Left kidney (tissue), 8 donors: ENCODE measurements around the gene DUS1L. TPM values are rescaled to one million over a fixed set of nuclear protein-coding genes. Genes with fewer than 3 reads are reported as not detected.
A peak's percentile ranks its signal among the peaks of the same experiment; 100 is the strongest.

Experiments
- DNase-seq: peaks from one replicate; pipeline ENCODE4 v3.0.0-alpha.2; 2013
- long read RNA-seq, 8 donors: transcript quantifications; one replicate each; lab custom pipeline, GENCODE V29; 2026
- polyA plus RNA-seq: library from polyadenylated mRNA; unstranded; fragments of 120-200 nt; gene quantifications from one replicate; pipeline ENCODE4 v1.2.1, GENCODE V29; 2013; ENCODE audit not compliant: insufficient read length

Gene DUS1L
- 74.1 TPM for polyA plus RNA-seq
- long read RNA-seq, donor 1, transcript DUS1L-201 (14 exons, 2,068 nt) = major isoform, 10 of 18 reads
- long read RNA-seq, donor 1, partial matches to known transcripts = 0 of 18 reads
- long read RNA-seq, donor 1, other reads (novel, unspliced or antisense) = 7 of 18 reads
- long read RNA-seq, donor 2, transcript DUS1L-201 (14 exons, 2,068 nt) = major isoform, 5 of 21 reads
- long read RNA-seq, donor 2, partial matches to known transcripts = 7 of 21 reads
- long read RNA-seq, donor 2, other reads (novel, unspliced or antisense) = 7 of 21 reads
- long read RNA-seq, donor 3, transcript DUS1L-201 (14 exons, 2,068 nt) = major isoform, 17 of 35 reads
- long read RNA-seq, donor 3, partial matches to known transcripts = 11 of 35 reads
- long read RNA-seq, donor 3, other reads (novel, unspliced or antisense) = 5 of 35 reads
- long read RNA-seq, donor 4, partial matches to known transcripts = 0 of 2 reads
- long read RNA-seq, donor 4, other reads (novel, unspliced or antisense) = 0 of 2 reads
- long read RNA-seq, donor 5, transcript DUS1L-201 (14 exons, 2,068 nt) = major isoform, 20 of 41 reads
- long read RNA-seq, donor 5, partial matches to known transcripts = 7 of 41 reads
- long read RNA-seq, donor 5, other reads (novel, unspliced or antisense) = 10 of 41 reads
- long read RNA-seq, donor 6, transcript DUS1L-201 (14 exons, 2,068 nt) = major isoform, 14 of 32 reads
- long read RNA-seq, donor 6, partial matches to known transcripts = 5 of 32 reads
- long read RNA-seq, donor 6, other reads (novel, unspliced or antisense) = 11 of 32 reads
- long read RNA-seq, donor 7, transcript DUS1L-201 (14 exons, 2,068 nt) = major isoform, 8 of 22 reads
- long read RNA-seq, donor 7, partial matches to known transcripts = 10 of 22 reads
- long read RNA-seq, donor 7, other reads (novel, unspliced or antisense) = 0 of 22 reads
- long read RNA-seq, donor 8, transcript DUS1L-201 (14 exons, 2,068 nt) = major isoform, 7 of 8 reads
- long read RNA-seq, donor 8, partial matches to known transcripts = 0 of 8 reads
- long read RNA-seq, donor 8, other reads (novel, unspliced or antisense) = 0 of 8 reads

DNA sequence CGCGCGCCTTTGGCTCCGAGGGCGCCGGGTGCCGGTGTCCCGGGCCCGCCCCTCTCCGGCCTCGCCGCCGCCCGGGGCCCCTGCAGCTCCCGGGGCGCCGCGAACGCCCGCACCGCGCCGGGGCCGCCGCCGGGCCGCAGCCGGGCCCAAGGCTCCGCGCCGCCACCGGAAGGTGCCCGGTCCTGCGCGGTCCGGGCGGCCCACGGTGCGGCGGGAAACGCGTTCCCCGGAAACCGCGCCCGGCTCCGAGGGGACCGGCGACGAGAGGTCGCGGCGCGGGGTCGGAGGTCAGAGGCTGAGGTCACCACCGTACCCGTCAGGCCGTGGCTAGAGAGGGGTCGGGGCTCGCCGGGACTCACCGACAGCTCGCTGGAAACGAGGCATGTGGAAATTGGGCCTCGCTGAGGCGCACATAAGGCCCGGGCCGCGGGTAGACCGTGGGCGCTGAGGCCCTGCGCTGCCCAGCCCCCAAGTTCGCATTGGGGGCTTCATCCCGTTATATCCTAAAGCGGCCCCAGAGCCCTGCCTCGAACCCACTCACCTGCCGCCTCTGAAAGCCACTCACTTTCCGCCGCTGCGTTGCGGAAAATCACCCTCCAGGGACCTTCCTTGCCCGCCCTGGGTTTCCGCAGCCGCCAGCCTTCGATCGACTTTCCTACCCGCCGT, at the start of gene DUS1L:
Gene DUS1L, minus strand, starts transcription at position 167 of the 666 bp plus-strand sequence. CDS start 745 bp downstream, outside the sequence.
- DNase-seq = peak; percentile 46

DNA sequence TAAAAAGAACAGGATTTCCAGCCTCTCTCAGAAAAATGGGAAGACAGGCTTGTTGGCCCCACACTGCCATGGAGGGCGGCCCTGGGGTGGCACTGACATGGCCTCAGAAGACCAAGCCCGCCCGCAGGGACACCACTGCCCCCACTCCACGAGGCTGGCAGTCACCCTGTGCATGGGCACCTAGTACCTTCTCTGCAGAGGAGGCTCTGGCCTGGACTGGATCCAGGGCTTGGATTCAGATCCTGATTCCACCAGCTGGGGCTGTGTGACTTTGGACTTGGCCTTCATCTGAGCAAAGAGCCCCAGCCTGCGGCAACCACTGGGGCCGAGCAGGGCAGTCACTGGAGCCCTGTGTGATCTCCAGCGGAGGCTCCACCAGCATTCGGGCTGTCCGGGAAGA, 49.3 kb upstream of the DUS1L start:
- no peak for DNase-seq

DNA sequence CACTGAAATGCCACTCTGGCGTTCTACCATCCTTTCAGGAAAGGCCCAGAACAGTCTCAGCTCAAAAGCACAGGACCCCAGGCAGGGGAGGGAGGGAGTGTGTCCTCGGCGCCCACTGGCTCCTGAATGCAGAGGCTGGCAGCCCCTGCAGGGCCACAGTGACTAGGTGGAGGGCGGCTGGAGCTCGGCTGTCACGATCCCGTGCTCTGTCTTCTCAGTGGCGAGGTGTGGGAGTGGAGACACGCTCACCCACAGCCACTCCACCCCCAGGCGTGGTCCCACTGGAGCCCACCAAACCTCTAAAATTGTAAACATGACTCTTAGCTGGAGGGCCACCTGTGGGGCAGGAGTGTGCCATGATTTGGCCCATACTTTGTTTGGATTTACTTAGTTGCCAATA, 48.8 kb upstream of the DUS1L start:
- DNase-seq = no peak

DNA sequence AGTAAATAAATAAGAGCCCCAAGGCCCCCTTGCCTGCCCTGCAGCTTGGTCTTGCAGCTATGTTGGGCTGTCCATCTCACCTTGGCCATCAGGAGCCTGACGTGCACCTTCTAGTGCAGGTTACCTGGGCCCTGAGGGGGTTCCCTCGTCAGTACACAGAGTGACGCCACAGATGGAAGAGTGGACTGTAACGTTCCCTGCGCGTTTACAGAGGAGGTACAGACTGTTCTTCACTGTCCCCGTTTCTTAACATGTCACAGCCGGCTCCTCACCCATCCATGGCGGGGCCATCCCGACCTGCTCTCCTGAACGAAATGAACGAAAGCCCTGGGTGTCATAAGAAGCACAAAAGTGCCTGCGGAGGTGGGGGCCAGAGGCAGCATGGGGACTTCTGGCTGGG, 48.3 kb upstream of the DUS1L start:
- no peak for DNase-seq

DNA sequence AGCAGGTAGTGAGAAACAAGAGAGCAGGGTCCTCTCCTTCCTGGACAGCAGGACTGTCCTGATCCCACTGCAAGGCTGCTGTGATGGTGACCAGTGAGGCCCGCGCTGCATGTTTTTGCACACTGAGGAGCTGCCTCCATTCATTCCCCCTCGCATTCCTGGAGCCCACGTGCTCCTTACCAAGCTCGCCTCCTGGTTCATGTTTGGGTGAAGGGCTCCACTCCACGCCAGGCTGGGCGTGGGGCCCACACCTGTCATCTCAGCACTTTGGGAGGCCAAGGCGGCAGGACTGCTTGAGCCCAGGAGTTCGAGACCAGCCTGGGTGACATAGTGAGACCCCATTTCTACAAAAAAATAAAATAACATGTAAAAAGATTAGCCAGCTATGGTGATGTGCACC, 47.8 kb upstream of the DUS1L start:
- no peak for DNase-seq

DNA sequence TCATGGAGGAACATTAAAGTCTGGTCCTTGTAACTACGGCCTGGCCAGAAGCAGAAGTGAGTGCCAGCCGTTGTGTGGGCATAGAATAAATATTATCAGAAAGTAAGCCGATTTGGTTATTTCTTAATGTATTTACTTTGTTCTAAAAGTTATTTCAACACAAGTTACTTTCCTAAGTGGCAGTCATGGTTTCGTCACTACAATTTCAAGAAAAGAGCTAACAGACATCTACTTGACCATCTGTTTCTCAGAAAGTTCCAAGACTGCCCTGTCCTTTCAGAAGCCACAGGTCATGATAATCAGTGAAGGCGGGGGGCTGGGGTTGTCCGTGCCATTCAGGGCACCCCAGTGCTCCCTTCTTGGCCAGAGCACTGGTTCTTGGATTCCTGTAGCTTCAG, 47.3 kb upstream of the DUS1L start:
- no peak for DNase-seq

DNA sequence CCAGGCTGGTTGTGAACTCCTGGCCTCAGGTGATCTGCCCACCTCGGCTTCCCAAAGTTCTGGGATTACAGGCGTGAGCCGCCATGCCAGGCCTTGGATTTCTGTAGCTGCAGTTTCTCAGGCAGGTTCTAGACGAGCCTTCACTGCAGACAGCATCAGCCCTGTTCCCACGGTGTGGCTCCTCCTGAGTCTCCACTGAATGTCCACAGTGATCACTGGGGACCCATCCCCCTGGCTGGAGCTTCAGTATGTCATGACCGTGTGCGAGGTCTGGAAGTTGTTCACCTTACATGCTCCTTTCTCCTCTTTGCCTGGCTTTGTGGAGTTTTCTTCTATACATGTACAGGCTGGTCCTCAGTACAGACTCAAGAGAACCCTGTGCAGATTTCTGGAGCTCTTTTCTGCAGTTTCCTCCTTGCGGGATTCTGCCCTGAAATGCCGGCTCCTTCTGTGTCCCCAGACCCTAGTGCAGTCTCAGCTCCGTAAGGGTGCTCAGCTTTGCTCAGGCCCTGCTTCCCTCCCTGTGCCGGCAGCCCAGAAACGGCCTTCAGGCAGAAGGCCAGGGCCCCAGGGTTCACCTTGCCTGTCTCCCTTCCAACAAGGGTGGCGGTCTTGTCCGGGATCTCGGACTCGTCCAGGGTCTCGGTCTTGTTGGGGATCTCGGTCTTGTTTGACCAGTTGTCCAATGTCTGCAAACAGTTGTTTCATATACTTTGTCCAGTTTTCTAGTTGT, 46.7 kb upstream of the DUS1L start:
- DNase-seq = no peak

DNA sequence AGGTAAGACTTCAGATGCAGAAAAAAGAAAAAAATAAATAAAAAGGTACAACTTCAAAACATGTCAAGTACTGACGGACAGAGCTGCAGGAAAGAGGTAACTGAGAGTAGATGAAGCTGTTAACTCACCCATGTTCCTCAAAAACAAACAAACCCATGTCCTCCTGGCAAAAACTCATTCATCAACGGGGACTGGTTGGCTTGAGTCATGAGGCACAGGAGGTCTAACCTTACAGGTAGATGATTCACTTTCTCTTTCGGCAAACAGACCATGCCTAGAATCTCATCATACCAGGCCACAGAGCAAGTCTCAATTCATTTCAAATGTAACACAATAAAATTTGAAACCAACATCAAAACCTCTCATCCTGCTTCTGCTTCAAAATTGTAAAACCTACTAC, 44.7 kb upstream of the DUS1L start:
- DNase-seq = no peak

DNA sequence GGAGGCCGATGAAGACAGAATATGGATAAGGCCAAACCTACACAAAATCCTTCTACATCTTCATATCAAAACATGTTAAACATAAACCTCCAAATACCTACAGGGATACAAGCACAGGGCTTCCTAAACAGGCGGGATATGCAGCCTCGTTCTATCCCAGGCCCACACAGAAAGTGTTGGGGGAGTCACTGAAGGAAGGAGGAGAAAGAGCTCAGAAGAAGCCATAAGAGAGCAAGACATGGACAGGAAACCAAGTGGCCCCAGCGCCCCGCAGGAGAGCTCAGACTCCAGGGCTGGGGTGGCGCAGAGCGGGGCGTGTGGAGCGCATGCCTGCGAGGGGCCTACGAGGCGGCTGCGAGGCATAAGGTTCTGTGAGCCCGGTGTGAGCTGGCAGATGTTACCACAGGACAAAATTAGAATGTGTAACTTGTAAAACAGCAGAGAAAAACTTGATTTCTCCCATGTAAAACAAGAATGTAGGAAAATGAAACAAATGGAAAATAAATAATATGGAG, 43.4 kb upstream of the DUS1L start:
- DNase-seq = no peak

DNA sequence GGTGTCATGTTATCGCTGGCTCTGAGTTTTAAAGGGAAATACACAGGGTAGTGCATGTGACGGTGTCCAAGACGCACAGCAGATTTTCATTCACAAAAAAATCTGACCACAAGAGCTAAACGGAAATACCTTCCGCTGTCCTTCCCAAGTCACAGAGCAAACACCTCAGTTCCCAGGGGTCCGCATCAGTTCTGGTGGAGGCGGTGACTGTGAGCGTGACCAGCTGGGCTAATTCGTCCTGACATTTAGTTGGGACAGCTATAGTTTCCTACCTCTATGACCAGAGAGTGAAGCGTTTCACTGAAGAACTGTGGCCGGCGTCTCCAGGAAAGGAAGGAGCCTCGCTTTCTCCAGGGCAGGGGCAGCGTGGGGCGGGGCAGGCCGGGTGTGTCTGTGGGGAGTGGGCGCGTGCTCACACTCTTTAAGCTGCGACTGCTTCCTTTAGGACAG, 42.9 kb upstream of the DUS1L start:
- no peak for DNase-seq

DNA sequence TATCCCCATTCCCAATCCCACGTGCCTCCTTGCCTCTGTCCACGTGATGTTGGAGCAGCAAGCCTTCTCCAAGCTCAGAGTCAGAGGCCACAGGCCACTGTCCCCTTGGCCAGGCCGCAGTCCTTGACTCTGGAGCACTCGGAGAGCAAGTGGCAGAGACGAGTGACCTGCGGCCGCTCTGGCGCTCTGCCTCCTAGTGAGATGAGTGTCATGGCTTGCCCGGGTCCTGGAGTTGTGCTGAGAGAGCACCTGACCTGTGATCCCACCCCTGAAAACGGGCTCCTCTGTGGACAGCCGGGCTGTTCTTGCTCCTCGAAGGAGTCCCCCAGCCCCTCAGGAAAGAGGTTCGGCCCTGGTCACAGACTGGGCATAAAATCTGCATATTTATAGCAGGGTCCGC, 42.4 kb upstream of the DUS1L start:
- DNase-seq = no peak

DNA sequence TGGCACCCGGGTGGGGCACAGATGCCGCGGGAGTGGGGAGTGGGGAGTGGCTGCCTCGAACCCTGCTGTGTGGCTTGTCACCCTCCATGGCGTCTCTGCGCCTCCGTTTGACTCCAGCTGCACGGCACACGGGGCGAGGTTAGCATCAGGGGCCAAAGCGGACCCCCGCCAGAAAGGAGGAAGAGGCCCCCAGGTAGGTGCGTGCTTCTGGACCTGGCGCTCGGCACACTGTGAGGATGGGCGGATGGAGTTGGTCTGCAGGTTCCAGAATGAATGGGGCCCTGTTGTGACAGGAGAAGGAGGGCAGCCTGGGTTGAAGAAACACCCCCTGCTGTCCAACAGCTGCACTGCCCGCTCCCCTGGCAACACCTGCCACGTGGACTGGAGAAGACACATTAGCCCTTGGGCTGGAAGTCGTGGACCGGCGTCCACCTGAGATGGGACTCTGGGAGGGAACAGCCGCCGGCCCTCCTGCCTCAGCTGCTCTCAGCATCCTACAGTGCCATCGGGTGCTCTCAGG, 41.8 kb upstream of the DUS1L start:
- DNase-seq = no peak

DNA sequence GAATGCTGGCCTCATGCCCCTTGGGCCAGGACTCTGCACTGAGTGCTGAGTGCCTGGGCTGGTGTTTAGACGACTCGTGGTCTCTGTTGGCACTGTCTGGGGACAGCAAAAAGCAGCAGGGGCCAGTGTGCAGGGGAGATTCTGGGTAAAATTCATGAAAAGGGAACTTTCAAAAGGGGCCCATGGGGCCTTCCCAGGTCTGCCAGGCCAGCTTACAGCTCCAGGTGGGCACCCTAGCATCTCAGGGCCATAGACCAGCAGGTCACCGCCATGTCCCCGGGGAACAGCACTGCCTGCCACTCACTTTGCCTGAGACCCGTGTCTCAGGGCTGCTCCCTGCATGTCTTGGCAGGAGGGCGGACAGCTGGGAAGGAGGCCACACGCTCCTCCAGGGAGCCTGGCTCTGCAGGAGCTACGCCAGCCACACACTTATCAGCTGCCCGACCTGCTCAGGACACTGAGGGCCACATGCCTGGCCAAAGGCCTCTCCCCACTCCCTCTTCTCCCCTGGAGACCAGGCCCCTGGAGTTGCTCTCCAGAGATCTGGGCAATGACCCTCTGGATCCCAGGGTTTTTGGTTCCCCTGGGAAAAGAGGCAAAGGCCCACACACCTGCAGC, 41.2 kb upstream of the DUS1L start:
- no peak for DNase-seq

DNA sequence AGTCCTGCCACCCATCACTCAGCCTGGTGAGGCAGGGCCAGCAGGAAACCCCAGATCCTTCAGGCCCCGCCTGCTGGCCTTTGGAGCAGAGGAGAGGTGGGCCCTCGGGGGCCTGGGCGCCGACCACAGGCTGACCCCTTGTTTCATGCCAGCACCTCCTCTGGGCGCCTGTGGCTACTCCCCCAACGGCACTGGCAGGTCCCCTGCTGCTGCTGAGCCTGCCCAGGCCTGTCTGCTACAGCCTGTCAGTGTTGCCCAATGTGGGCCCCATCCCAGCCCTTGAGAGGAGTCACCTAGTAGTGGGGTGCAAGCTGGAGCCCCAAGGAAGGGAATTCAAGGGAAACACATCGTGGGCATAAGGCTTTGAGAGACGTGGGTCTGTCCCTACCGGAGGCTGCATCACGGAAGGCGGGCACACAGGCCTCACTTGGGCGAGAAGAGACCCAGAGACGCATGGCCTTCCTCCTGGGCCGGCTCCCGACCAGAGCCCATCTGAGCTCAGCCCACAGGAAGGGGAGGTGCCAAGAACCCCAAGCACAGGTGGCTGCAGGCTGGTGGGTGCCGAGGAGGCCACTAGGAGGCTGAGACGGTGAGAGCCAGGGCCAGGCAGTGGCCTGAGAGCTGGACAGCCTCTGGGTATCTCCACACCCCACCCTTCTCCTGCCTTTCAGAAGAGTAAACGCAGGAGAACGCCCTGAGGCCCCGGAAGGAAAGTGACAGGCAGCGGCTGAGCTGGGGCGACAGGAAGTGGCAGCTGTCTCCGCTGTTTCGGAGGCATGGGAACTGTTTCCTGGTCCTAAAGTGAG, 40.5 kb upstream of the DUS1L start:
- DNase-seq = no peak

DNA sequence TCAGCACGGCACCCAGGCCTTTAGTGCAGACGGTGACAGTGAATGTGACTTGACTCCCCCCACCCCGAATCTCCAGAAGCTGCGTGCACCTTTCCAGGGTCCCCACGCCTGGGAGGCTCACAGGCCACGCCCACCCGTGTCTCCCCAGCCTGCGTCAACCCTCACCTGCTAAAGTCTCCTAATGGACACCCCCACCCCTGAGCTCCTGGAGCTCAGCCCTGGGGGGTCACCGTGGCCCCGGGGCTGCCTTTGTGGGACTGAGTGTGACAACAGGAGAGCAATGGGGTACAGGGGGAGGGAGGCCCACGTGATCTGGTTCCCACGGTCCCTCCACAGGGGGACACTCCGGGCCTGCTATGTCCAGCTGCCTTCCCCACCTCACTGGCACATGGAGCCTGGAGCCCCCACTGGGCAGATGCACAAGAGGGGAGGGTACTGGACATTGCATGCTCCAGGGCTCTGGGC, 39.8 kb upstream of the DUS1L start:
- no peak for DNase-seq

DNA sequence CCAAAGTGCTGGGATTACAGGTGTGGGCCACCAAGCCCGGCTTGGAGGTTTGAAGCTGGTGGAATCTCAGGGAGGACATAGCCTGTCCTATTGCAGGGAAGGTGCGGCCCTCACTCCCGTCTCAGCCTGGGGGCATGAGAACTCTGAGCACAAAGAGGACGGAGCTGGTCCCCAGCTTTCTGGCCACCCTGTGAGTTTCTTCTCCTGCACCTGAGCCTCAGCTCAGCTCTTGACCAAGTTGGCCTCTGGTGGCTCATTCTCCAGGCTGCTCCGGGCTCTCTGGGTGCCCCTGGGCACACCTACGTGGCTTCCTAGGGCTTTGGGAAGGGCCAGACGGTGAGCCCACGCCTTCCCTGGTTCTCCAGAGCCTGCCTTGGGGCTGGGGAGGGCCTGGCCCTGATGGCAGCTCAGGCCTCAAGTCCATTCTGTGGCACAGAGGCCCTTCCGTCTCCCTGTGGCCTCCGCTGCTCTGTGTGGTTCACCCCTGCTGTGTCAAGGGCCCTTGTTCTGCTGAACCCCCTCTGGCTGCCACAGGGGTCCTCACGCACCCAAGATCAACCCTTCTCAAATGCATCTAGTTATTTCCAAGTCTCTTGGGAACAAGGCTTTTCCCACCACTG, 39.3 kb upstream of the DUS1L start:
- no peak for DNase-seq

DNA sequence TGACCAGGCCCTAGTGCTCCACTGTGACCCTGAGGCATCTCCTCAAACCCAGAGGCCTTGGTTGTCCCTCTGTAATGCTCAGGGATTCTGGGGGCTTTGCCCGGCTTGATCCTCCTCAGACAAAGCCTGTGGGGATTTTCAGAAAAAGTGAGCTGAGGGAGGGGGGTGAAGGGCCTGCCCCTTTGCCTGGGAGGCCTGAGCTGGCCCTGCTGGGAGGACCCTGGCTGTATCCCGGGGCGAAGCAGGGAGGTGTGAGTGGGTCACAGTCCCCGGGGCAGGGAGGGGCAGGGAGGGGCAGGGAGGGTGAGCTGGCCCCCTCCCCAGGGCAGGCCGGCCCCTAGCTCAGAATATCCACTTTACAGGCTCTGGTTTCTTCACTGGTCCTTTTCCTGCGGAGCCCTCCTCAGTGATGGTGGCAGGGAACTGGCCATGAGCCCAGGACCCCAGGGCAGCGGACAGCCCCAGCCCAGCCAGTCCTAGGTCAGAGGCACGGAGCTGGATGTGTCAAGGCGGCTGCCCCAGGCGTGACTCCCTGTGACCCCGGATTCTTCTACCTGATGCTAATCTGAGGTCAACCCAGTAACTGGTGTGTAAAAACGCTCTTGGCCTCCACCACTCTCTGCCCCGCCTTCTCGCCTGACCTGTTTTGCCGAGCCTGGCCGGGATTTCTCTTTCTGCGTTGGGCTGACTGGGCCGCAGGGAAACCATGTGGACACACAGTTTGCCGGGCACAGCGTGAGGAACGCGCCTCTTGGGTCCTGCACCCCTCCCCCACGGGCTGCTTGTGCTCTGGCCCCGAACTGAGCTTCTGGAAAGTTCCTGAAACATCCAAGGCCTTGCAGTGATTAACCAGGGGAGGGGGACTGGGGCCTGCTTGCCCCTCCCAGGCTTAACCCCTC, 38.2 kb upstream of the DUS1L start:
- DNase-seq = no peak
